Activated naive CD4-positive, alpha-beta T cell (primary cell): ENCODE measurements around the gene DHRSX.
"Not testable (repeated sequence)": the region's sequence is repeated elsewhere in the genome, so short reads cannot be mapped to it uniquely, and the experiment has no call there.

Experiments
- DNase-seq, 4 experiments: peaks; one replicate each; lab custom pipeline; 2025; lab: John Stamatoyannopoulos, UW

DHRSX gene

GRCh38 chrX:2456091-2456490, 44.7 kb downstream of the DHRSX start:
- not testable (repeated sequence) for DNase-seq

- DNase-seq: not testable (repeated sequence)
These were observed 46.2 kb downstream of the DHRSX start for GRCh38 chrX:2454620-2455019.

- no peak for DNase-seq
These were observed 48.0 kb downstream of the DHRSX start for GRCh38 chrX:2452799-2453198.

GRCh38 chrX:2452317-2452784, 48.4 kb downstream of the DHRSX start:
- no peak for DNase-seq

GRCh38 chrX:2451501-2452316, 49.1 kb downstream of the DHRSX start:
- no peak for DNase-seq

GRCh38 chrX:2450681-2451080, 50.1 kb downstream of the DHRSX start:
- DNase-seq: no peak

GRCh38 chrX:2449135-2449886, 51.5 kb downstream of the DHRSX start:
- no peak for DNase-seq

GRCh38 chrX:2447484-2447883, 53.3 kb downstream of the DHRSX start:
- DNase-seq: no peak

GRCh38 chrX:2446815-2447214, 54.0 kb downstream of the DHRSX start:
- no peak for DNase-seq

GRCh38 chrX:2445662-2446623, 54.8 kb downstream of the DHRSX start:
- no peak for DNase-seq

GRCh38 chrX:2442694-2443093, 58.1 kb downstream of the DHRSX start:
- no peak for DNase-seq

GRCh38 chrX:2441466-2441865, 59.3 kb downstream of the DHRSX start:
- DNase-seq: no peak

- DNase-seq: no peak
These were observed 61.2 kb downstream of the DHRSX start for GRCh38 chrX:2439613-2440012.

GRCh38 chrX:2435465-2435864, 65.3 kb downstream of the DHRSX start:
- DNase-seq: no peak

- no peak for DNase-seq
These were observed 66.3 kb downstream of the DHRSX start for GRCh38 chrX:2434270-2435163.

- DNase-seq: no peak
These were observed 68.4 kb downstream of the DHRSX start for GRCh38 chrX:2432298-2432863.

- DNase-seq: no peak
These were observed 70.4 kb downstream of the DHRSX start for GRCh38 chrX:2430265-2430825.

GRCh38 chrX:2427737-2428136, 73.0 kb downstream of the DHRSX start:
- DNase-seq: no peak

- DNase-seq: no peak
These were observed 73.6 kb downstream of the DHRSX start for GRCh38 chrX:2427147-2427546.

- DNase-seq: no peak
These were observed 74.4 kb downstream of the DHRSX start for GRCh38 chrX:2426289-2426882.
